Left ventricle myocardium inferior (tissue), 1 donor: ENCODE results near the gene ZNF579. TPM values are rescaled to one million over a fixed set of nuclear protein-coding genes. Genes with fewer than 3 reads are reported as not detected.

Source experiments
- DNase-seq: peaks from one replicate; pipeline ENCODE4 v3.0.0-alpha.2; 2020
- H3K27ac ChIP-seq: fragments of 200-600 bp; replicated peaks from 2 replicates; pipeline ENCODE4 v1.8.0; 2021
- H3K27me3 ChIP-seq: fragments of 200-600 bp; 2 replicates; pipeline ENCODE4 v1.8.0; 2021; ENCODE audit warnings: low read depth
- H3K36me3 ChIP-seq: fragments of 200-600 bp; 2 replicates; pipeline ENCODE4 v1.8.0; 2021
- H3K4me1 ChIP-seq: fragments of 200-600 bp; 2 replicates; pipeline ENCODE4 v1.8.0; 2021
- H3K4me3 ChIP-seq: fragments of 200-600 bp; 2 replicates; pipeline ENCODE4 v1.8.0; 2021; ENCODE audit warnings: mild to moderate bottlenecking, moderate library complexity
- H3K9me3 ChIP-seq: fragments of 200-600 bp; replicated peaks from 2 replicates; pipeline ENCODE4 v1.8.0; 2021
- intact Hi-C: fragments of 100-400 bp; cut with micrococcal nuclease; formaldehyde crosslinking; loops from one replicate; pipeline ENCODE4 v1.11.0; 2022
- total RNA-seq: library from RNA; stranded (reverse); fragmentation: NEBNext Ultra II Directional; extraction: Animal tissue kit (Norgen Biotek cat#: 25700); gene quantifications from one replicate; pipeline ENCODE4 v1.2.1, GENCODE V29; 2021
- TF ChIP-seq, protein P1 (sequence below): fragments of 200-600 bp; IDR thresholded peaks from 2 replicates; pipeline ENCODE4 v1.8.0; 2021; ENCODE audit warnings: antibody characterized with exemption, mild to moderate bottlenecking, borderline replicate concordance
- donor health status: DM: no; HTN: yes; CAD: no; lungs with severe emphysema.

The ZNF579 gene
- total RNA-seq, 1 donor from 2014 or later = 11.5 TPM

DNA sequence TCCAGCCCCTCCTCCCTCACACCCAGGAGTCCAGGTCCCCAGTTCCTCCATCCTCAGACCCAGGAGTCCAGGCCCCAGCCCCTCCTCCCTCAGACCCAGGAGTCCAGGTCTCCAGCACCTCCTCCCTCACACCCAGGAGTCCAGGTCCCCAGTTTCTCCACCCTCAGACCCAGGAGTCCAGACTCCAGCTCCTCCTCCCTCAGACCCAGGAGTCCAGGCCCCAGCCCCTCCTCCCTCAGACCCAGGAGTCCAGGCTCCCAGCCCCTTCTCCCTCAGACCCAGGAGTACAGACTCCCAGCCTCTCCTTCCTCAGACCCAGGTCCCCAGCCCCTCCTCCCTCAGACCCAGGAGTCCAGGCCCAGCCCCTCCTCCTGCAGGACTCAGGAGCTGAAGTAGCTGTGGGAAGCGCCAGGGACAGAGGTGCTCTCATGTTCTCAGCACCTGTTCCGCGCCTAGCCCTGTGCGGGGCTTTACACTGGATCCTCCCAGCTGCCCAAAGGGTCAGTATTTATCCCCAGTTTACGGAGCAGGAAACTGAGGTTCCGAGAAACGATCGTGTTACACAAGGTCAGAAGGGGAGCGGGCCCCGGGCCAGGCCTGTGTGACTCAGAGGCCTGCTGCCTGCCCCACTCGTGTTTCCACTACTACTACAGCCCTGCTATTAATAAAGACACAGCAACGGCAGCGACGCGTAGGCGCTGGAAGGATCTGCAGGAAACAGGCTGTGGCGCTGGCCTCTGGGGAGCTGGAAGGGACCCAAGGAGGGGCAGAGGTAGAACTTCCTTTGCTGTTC, 33.6 kb downstream of the ZNF579 start:
- Histone ChIP-seq H3K4me3 (peak overlapping the region; percentile 30), H3K9me3 (no peaks in the 10 kb centered on the region), H3K4me1 (peaks cover 54% of the 10 kb centered on the region), H3K27ac (peak overlapping the region; percentile 96), H3K36me3 (no peaks in the 10 kb centered on the region), H3K27me3 (peaks cover 11% of the 10 kb centered on the region)
- intact Hi-C loops = no loop called here
- DNase-seq = peak; percentile 85
- TF ChIP-seq, protein P1, sequence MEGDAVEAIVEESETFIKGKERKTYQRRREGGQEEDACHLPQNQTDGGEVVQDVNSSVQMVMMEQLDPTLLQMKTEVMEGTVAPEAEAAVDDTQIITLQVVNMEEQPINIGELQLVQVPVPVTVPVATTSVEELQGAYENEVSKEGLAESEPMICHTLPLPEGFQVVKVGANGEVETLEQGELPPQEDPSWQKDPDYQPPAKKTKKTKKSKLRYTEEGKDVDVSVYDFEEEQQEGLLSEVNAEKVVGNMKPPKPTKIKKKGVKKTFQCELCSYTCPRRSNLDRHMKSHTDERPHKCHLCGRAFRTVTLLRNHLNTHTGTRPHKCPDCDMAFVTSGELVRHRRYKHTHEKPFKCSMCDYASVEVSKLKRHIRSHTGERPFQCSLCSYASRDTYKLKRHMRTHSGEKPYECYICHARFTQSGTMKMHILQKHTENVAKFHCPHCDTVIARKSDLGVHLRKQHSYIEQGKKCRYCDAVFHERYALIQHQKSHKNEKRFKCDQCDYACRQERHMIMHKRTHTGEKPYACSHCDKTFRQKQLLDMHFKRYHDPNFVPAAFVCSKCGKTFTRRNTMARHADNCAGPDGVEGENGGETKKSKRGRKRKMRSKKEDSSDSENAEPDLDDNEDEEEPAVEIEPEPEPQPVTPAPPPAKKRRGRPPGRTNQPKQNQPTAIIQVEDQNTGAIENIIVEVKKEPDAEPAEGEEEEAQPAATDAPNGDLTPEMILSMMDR = no peak

DNA sequence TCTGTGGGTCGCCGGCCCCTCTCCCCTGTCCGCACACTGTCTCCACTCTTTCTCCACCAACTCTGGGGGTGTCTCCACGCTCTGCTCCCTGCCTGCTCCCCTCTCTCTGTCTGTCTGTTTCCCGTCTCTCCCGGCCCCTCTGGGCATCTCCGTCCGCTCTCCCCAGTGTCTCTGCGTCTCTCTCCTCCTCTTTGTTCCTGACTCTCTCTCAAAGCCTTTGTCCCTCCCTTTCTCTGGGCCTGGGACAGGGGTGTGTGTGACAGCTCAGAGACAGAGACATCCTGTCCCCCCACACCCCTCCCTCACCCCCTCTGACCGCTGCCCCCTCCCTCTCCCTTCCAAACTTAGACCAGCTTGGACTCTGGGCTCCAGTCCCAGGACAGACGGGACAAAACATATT, 34.6 kb downstream of the ZNF579 start:
- peak overlapping the region; percentile 55 for H3K4me3 ChIP-seq
- TF ChIP-seq, protein P1 = no peak
- peak; percentile 69 for DNase-seq
- intact Hi-C loops = no loop called here
- H3K27me3 ChIP-seq = peaks cover 11% of the 10 kb centered on the region
- peaks cover 54% of the 10 kb centered on the region for H3K4me1 ChIP-seq
- H3K27ac ChIP-seq = peak overlapping the region; percentile 96
- no peaks in the 10 kb centered on the region for H3K9me3 ChIP-seq
- no peaks in the 10 kb centered on the region for H3K36me3 ChIP-seq

DNA sequence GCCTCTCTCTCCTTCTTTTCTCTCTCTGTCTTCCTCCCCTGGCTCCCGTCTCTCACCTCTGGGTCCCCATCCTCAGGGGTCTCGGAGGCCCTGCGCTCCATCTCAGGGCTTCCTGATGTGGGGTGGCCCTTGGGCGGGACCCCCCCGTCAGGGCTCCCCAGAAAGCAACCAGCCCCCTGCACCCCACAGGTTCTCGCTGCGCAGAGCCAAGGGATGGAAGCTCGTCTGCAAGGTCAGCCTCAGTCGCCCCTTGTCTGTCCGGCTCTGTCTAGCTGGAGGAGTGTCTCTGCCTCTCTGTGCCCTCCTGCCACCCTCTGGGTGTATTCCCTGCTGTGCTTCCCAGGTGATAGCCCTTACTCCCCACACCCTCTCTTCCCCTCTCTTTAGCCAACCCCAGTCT, 35.2 kb downstream of the ZNF579 start, which contains the start of gene SBK3:
SBK3 (minus strand) TSS at position 101 of the 400 bp plus-strand sequence; CDS start at position 101, 0 bp downstream.
- Histone ChIP-seq H3K36me3 (no peaks in the 10 kb centered on the region), H3K4me1 (peaks cover 54% of the 10 kb centered on the region), H3K4me3 (peak within 1 kb of the TSS; percentile 55), H3K27ac (peak within 1 kb of the TSS; percentile 96), H3K27me3 (peaks cover 14% of the 10 kb centered on the region), H3K9me3 (no peaks in the 10 kb centered on the region)
- DNase-seq = no peak
- intact Hi-C loops = no loop called here
- TF ChIP-seq, protein P1 = no peak

DNA sequence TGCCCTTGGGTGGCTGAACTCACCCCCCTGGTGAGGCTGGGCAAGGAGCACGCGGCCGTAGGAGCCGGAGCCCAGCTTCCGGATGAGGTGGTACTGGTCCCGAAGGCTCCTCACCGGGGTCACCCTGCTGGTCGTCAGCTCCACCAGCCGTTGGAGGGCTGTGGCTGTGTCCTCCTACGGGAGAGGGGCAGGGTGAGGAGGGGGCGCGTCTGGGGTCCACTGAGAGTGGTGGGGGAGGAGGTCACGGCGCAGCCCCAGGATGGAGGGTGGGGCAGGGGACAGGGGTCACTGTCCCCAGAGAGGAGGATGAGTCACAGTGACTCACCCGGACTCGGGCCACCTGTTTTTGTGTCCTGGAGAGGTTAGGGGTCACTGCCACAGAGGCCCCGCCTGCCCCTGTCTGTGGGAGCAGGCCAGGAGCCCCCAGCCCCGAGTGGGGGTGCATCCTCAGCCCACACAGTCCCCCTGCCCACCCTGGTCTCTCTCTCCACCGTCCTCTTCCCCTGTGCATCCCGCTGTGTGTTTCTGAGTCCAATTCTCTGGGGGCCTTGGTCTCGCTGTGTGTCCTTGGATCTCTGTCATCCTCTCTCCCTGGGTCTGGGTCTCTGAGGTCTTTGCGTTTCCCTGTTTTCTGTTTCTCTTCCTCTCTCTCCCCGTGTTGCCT, 35.7 kb downstream of the ZNF579 start:
- intact Hi-C loops = no loop called here
- no peaks in the 10 kb centered on the region for H3K9me3 ChIP-seq
- DNase-seq = no peak
- peaks cover 50% of the 10 kb centered on the region for H3K4me1 ChIP-seq
- TF ChIP-seq, protein P1 = no peak
- H3K27ac ChIP-seq = peak overlapping the region; percentile 96
- H3K36me3 ChIP-seq = no peaks in the 10 kb centered on the region
- peaks cover 13% of the 10 kb centered on the region for H3K27me3 ChIP-seq
- H3K4me3 ChIP-seq = peak overlapping the region; percentile 55

DNA sequence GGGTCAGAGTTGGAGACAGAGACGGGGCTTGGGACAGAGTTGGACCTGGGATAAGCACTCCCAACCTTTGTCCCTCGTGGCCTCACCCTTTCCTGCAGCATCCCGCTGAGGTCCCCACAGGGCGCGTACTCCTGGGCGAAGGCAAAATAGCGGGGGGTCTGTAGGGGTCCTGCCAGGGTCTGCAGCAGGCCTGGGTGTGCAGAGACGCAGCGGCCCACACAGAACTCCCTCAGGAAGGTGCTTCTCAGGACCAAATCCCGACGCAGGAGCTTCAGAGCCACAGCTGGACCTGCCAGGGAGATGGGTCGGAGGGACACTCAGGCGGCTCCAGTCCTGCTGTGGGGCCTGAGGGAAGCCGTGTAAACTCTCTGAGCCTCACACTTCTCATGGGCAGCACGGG, 36.6 kb downstream of the ZNF579 start:
- no peak overlapping the region for H3K4me3 ChIP-seq
- H3K27ac ChIP-seq = no peak overlapping the region
- intact Hi-C loops = no loop called here
- peaks cover 41% of the 10 kb centered on the region for H3K4me1 ChIP-seq
- TF ChIP-seq, protein P1 = no peak
- H3K27me3 ChIP-seq = peaks cover 10% of the 10 kb centered on the region
- no peaks in the 10 kb centered on the region for H3K36me3 ChIP-seq
- no peak for DNase-seq
- H3K9me3 ChIP-seq = no peaks in the 10 kb centered on the region
